Activated gamma-delta T cell (primary cell): Measurements from ENCODE around the gene UCHL1.
"Not testable (repeated sequence)": the region's sequence is repeated elsewhere in the genome, so short reads cannot be mapped to it uniquely, and the experiment has no call there.

ENCODE experiments used
- DNase-seq: peaks from one replicate; lab custom pipeline; 2025; lab: John Stamatoyannopoulos, UW

UCHL1 gene

GRCh38 chr4:41236508-41236907 is 20.2 kb upstream of the UCHL1 start:
- no peak for DNase-seq

GRCh38 chr4:41241919-41242318 is 14.8 kb upstream of the UCHL1 start:
- DNase-seq, result no peak

- no peak for DNase-seq
Measured at GRCh38 chr4:41245983-41246382, 10.7 kb upstream of the UCHL1 start.

GRCh38 chr4:41256131-41256739 is 493 bp upstream of the UCHL1 start:
- DNase-seq, result no peak

- no peak for DNase-seq
Measured at GRCh38 chr4:41257257-41257901, 651 bp downstream of the UCHL1 start.

GRCh38 chr4:41257906-41258305 is 1.2 kb downstream of the UCHL1 start:
- no peak for DNase-seq

GRCh38 chr4:41258783-41259182 is 2.1 kb downstream of the UCHL1 start:
- DNase-seq, result no peak

GRCh38 chr4:41260116-41260733 is 3.5 kb downstream of the UCHL1 start:
- DNase-seq, result no peak

- DNase-seq, result no peak
Measured at GRCh38 chr4:41262198-41262597, 5.5 kb downstream of the UCHL1 start.

- no peak for DNase-seq
Measured at GRCh38 chr4:41264212-41264611, 7.5 kb downstream of the UCHL1 start.

- DNase-seq, result no peak
Measured at GRCh38 chr4:41267997-41268396, 11.3 kb downstream of the UCHL1 start.

- DNase-seq, result no peak
Measured at GRCh38 chr4:41268721-41269517, 12.2 kb downstream of the UCHL1 start.

- DNase-seq, result no peak
Measured at GRCh38 chr4:41269682-41270081, 13.0 kb downstream of the UCHL1 start.

- DNase-seq, result not testable (repeated sequence)
Measured at GRCh38 chr4:41275931-41276330, 19.2 kb downstream of the UCHL1 start.

- no peak for DNase-seq
Measured at GRCh38 chr4:41280010-41280409, 23.3 kb downstream of the UCHL1 start.

- no peak for DNase-seq
Measured at GRCh38 chr4:41281038-41281634, 24.4 kb downstream of the UCHL1 start.

- DNase-seq, result no peak
Measured at GRCh38 chr4:41282366-41282765, 25.6 kb downstream of the UCHL1 start.

GRCh38 chr4:41285202-41285863 is 28.6 kb downstream of the UCHL1 start:
- no peak for DNase-seq

- no peak for DNase-seq
Measured at GRCh38 chr4:41285864-41286235, 29.1 kb downstream of the UCHL1 start.

GRCh38 chr4:41287005-41287404 is 30.3 kb downstream of the UCHL1 start:
- no peak for DNase-seq

- DNase-seq, result no peak
Measured at GRCh38 chr4:41287852-41288251, 31.1 kb downstream of the UCHL1 start.

GRCh38 chr4:41288254-41288653 is 31.5 kb downstream of the UCHL1 start:
- no peak for DNase-seq
